HepG2 (cell line): ENCODE data around the gene RPS6KA3. TPM values are rescaled to one million over a fixed set of nuclear protein-coding genes. Genes with fewer than 3 reads are reported as not detected.

ENCODE experiments used
- ATAC-seq: fragments of 200-7000 bp; cut with Tn5 transposase; 3 replicates; pipeline ENCODE4 v1.9.1; 2020; ENCODE audit warnings: mild to moderate bottlenecking, moderate library complexity
- BruUV-seq: library from RNA; stranded (reverse); fragments of 400-500 nt; replicated peaks from 2 replicates; lab custom pipeline; 2021; lab: Mats Ljungman, UMichigan
- CTCF ChIA-PET: fragments of 300-600 bp; formaldehyde crosslinking; extraction: SDS; loops from one replicate; lab custom pipeline; 2021; ENCODE audit warnings: low total read pairs, inconsistent platforms, low intra/inter-chr PET ratio; lab: Yijun Ruan, JAX
- POLR2A ChIA-PET: fragments of 350-600 bp; sonication (Branson Sonifier 250); formaldehyde crosslinking; loops from one replicate; lab custom pipeline; 2020; ENCODE audit warnings: antibody characterized with exemption, inconsistent platforms; lab: Yijun Ruan, JAX
- DNase-seq: peaks from one replicate; pipeline ENCODE4 v3.0.0-alpha.2; 2015; ENCODE audit warnings: low spot score
- FAIRE-seq: peaks from 3 replicates; lab custom pipeline; 2011; peaks lifted over from hg19 to GRCh38; lab: Jason Lieb, UNC
- H2AFZ ChIP-seq: one replicate; pipeline ENCODE4 v1.6.1; 2011; ENCODE audit warnings: low read length, inconsistent platforms
- H3K27ac ChIP-seq: fragments of 300-600 bp; 3 replicates; pipeline ENCODE4 v1.8.0; 2011; ENCODE audit warnings: mixed run types, mild to moderate bottlenecking, mixed read lengths, low read length, inconsistent platforms; ENCODE audit not compliant: insufficient read depth; ENCODE audit errors: extremely low read length
- H3K27me3 ChIP-seq, 2 experiments: fragments of 200-600 bp in 1 of 2; 2 replicates in 1 of 2; 3 replicates in 1 of 2; pipeline versions ENCODE4 v1.6.0 to v1.8.0; 2011; ENCODE audit warnings: low read length in 2 of 2, mild to moderate bottlenecking in 2 of 2, moderate library complexity in 2 of 2, inconsistent platforms in 1 of 2; ENCODE audit not compliant: insufficient read depth in 2 of 2, control insufficient read depth in 1 of 2
- H3K36me3 ChIP-seq, 2 experiments: fragments of 200-600 bp in 1 of 2; replicated peaks in 1 of 2; 2 replicates in 1 of 2; 3 replicates in 1 of 2; pipeline versions ENCODE4 v1.5.1 to v1.8.0; 2011; ENCODE audit warnings: low read length in 2 of 2, inconsistent platforms in 1 of 2; ENCODE audit not compliant: insufficient read depth in 2 of 2, control insufficient read depth in 1 of 2
- H3K4me1 ChIP-seq: 2 replicates; pipeline ENCODE4 v1.5.1; 2012; ENCODE audit warnings: low read length, inconsistent platforms; ENCODE audit not compliant: insufficient read depth
- H3K4me2 ChIP-seq: 2 replicates; pipeline ENCODE4 v1.6.0; 2011; ENCODE audit warnings: low read depth, low read length, inconsistent platforms
- H3K4me3 ChIP-seq, 3 experiments: fragments of 200-600 bp in 1 of 3; sonication (generic), shearing (Covaris generic) in 1 of 3; replicated peaks in 1 of 3; 2 replicates each; pipeline ENCODE4 v1.5.1; 2011 to 2016; ENCODE audit warnings: low read length in 3 of 3, inconsistent platforms in 2 of 3, low read depth in 2 of 3, mild to moderate bottlenecking in 2 of 3, control low read depth in 1 of 3, mixed read lengths in 1 of 3; ENCODE audit not compliant: insufficient read depth in 1 of 3
- H3K79me2 ChIP-seq: one replicate; pipeline ENCODE4 v1.6.1; 2011; ENCODE audit warnings: low read length, inconsistent platforms; ENCODE audit not compliant: insufficient read depth
- H3K9ac ChIP-seq: 2 replicates; pipeline ENCODE4 v1.6.0; 2011; ENCODE audit warnings: mild to moderate bottlenecking, low read depth, low read length, inconsistent platforms; ENCODE audit not compliant: insufficient read depth
- H3K9me3 ChIP-seq: 2 replicates; pipeline ENCODE4 v1.5.1; 2012; ENCODE audit warnings: mild to moderate bottlenecking, low read length
- H4K20me1 ChIP-seq: 2 replicates; pipeline ENCODE4 v1.6.0; 2011; ENCODE audit warnings: inconsistent platforms, mild to moderate bottlenecking, low read length, moderate library complexity; ENCODE audit not compliant: insufficient read depth
- AGO2 ChIP-seq: fragments of 200-400 bp; formaldehyde crosslinking; optimal IDR thresholded peaks from 2 replicates; pipeline ENCODE3; 2017; ENCODE audit warnings: mild to moderate bottlenecking, low read depth, low read length, moderate library complexity
- NKX3-1 ChIP-seq: sonication (generic); formaldehyde crosslinking; IDR thresholded peaks from 2 replicates; pipeline ENCODE4 v1.5.0; 2020; ENCODE audit warnings: missing genetic modification reagents
- SRSF4 ChIP-seq: fragments of 200-400 bp; formaldehyde crosslinking; IDR thresholded peaks from one replicate; pipeline ENCODE4 v1.6.1; 2018; ENCODE audit warnings: mild to moderate bottlenecking, low read depth, low read length, moderate library complexity; ENCODE audit not compliant: poor library complexity, severe bottlenecking
- ZBTB49 ChIP-seq: sonication (generic); formaldehyde crosslinking; IDR thresholded peaks from 2 replicates; pipeline ENCODE4 v1.4.0; 2020; ENCODE audit warnings: missing genetic modification reagents, borderline replicate concordance
- in situ Hi-C: cut with HindIII; loops from 2 replicates; pipeline ENCODE4 v1.10.0; 2017; ENCODE audit warnings: low pct_unique_long_range_greater_than_20kb; ENCODE audit not compliant: extremely low pct_ligation_motif_present
- intact Hi-C: fragments of 100-400 bp; cut with micrococcal nuclease; formaldehyde crosslinking; loops from one replicate; pipeline ENCODE4 v1.10.0; 2022; ENCODE audit not compliant: unreplicated experiment
- polyA plus RNA-seq, 8 experiments: library from polyadenylated mRNA; depleted of rRNA in 3 of 8; stranded (reverse) in 7 of 8; unstranded in 1 of 8; fragments of >200 nt; fragmentation: Illumina TruSeq in 4 of 8; extraction: Trizol in 4 of 8; gene quantifications; 2 replicates each; pipeline versions ENCODE4 v1.2.1 to v1.2.3, GENCODE V29; 2011 to 2016; ENCODE audit warnings: low read depth in 4 of 8, missing spikeins in 1 of 8, mixed read lengths in 1 of 8; ENCODE audit not compliant: insufficient read depth in 1 of 8
- total RNA-seq, 5 experiments: library from RNA; depleted of rRNA; stranded (reverse); fragments of >200 nt; fragmentation: Illumina TruSeq; extraction: Trizol; gene quantifications; 2 replicates each; pipeline ENCODE4 v1.2.3, GENCODE V29; 2016; ENCODE audit warnings: low read depth in 1 of 5
- TF ChIP-seq, protein P1 (sequence below): sonication (generic); formaldehyde crosslinking; IDR thresholded peaks from 2 replicates; pipeline ENCODE4 v1.9.0; 2021; ENCODE audit warnings: mild to moderate bottlenecking, missing genetic modification reagents
- TF ChIP-seq, protein P2 (sequence below): IDR thresholded peaks from 2 replicates; pipeline ENCODE4 v1.6.1; 2016; ENCODE audit warnings: low read depth

The RPS6KA3 gene
- total and polyA plus RNA-seq, 2 of the 13 experiments (the other 11 are each of a cell fraction or from before 2014, with no cell fraction given): 314 to 357 TPM

GRCh38 chrX:20215565-20215964 is 51.1 kb downstream of the RPS6KA3 start:
- CTCF ChIA-PET: no interaction called here
- peaks cover 86% of the 10 kb centered on the region for H3K79me2 ChIP-seq
- H3K27ac ChIP-seq: peak overlapping the region; percentile 26
- in situ Hi-C loops (no loop called here), intact Hi-C loops (no loop called here)
- BruUV-seq: no TSS peak
- H3K4me3 ChIP-seq: no peak overlapping the region
- H2AFZ ChIP-seq: no peak overlapping the region
- no peaks in the 10 kb centered on the region for H3K9me3 ChIP-seq
- H3K36me3 ChIP-seq: 0 out of 5 replicates have a peak, but pooled peaks cover 0 to 7% of the 10 kb centered on the region in 2 experiments
- peaks cover 96% of the 10 kb centered on the region for H3K4me1 ChIP-seq
- no peak overlapping the region for H3K9ac ChIP-seq
- H3K27me3 ChIP-seq: no peaks in the 10 kb centered on the region
- TF ChIP-seq NKX3-1 (CRISPR knock-in tag) (no peak), AGO2 (peak; percentile 7), ZBTB49 (CRISPR knock-in tag) (no peak), SRSF4 (no peak)
- TF ChIP-seq, protein P1, sequence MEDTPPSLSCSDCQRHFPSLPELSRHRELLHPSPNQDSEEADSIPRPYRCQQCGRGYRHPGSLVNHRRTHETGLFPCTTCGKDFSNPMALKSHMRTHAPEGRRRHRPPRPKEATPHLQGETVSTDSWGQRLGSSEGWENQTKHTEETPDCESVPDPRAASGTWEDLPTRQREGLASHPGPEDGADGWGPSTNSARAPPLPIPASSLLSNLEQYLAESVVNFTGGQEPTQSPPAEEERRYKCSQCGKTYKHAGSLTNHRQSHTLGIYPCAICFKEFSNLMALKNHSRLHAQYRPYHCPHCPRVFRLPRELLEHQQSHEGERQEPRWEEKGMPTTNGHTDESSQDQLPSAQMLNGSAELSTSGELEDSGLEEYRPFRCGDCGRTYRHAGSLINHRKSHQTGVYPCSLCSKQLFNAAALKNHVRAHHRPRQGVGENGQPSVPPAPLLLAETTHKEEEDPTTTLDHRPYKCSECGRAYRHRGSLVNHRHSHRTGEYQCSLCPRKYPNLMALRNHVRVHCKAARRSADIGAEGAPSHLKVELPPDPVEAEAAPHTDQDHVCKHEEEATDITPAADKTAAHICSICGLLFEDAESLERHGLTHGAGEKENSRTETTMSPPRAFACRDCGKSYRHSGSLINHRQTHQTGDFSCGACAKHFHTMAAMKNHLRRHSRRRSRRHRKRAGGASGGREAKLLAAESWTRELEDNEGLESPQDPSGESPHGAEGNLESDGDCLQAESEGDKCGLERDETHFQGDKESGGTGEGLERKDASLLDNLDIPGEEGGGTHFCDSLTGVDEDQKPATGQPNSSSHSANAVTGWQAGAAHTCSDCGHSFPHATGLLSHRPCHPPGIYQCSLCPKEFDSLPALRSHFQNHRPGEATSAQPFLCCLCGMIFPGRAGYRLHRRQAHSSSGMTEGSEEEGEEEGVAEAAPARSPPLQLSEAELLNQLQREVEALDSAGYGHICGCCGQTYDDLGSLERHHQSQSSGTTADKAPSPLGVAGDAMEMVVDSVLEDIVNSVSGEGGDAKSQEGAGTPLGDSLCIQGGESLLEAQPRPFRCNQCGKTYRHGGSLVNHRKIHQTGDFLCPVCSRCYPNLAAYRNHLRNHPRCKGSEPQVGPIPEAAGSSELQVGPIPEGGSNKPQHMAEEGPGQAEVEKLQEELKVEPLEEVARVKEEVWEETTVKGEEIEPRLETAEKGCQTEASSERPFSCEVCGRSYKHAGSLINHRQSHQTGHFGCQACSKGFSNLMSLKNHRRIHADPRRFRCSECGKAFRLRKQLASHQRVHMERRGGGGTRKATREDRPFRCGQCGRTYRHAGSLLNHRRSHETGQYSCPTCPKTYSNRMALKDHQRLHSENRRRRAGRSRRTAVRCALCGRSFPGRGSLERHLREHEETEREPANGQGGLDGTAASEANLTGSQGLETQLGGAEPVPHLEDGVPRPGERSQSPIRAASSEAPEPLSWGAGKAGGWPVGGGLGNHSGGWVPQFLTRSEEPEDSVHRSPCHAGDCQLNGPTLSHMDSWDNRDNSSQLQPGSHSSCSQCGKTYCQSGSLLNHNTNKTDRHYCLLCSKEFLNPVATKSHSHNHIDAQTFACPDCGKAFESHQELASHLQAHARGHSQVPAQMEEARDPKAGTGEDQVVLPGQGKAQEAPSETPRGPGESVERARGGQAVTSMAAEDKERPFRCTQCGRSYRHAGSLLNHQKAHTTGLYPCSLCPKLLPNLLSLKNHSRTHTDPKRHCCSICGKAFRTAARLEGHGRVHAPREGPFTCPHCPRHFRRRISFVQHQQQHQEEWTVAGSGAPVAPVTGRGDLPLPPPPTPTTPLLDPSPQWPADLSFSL (CRISPR knock-in tag): no peak
- TF ChIP-seq, protein P2, sequence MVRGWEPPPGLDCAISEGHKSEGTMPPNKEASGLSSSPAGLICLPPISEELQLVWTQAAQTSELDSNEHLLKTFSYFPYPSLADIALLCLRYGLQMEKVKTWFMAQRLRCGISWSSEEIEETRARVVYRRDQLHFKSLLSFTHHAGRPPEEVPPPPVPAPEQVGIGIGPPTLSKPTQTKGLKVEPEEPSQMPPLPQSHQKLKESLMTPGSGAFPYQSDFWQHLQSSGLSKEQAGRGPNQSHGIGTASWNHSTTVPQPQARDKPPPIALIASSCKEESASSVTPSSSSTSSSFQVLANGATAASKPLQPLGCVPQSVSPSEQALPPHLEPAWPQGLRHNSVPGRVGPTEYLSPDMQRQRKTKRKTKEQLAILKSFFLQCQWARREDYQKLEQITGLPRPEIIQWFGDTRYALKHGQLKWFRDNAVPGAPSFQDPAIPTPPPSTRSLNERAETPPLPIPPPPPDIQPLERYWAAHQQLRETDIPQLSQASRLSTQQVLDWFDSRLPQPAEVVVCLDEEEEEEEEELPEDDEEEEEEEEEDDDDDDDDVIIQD (CRISPR knock-in tag): no peak
- H4K20me1 ChIP-seq: peaks cover 42% of the 10 kb centered on the region
- no peak for DNase-seq
- POLR2A ChIA-PET: no interaction called here
- no peak for ATAC-seq
- no peak overlapping the region for H3K4me2 ChIP-seq
- FAIRE-seq: no peak
